Measurements from ENCODE around the gene SHROOM1.

Gene SHROOM1

DNA sequence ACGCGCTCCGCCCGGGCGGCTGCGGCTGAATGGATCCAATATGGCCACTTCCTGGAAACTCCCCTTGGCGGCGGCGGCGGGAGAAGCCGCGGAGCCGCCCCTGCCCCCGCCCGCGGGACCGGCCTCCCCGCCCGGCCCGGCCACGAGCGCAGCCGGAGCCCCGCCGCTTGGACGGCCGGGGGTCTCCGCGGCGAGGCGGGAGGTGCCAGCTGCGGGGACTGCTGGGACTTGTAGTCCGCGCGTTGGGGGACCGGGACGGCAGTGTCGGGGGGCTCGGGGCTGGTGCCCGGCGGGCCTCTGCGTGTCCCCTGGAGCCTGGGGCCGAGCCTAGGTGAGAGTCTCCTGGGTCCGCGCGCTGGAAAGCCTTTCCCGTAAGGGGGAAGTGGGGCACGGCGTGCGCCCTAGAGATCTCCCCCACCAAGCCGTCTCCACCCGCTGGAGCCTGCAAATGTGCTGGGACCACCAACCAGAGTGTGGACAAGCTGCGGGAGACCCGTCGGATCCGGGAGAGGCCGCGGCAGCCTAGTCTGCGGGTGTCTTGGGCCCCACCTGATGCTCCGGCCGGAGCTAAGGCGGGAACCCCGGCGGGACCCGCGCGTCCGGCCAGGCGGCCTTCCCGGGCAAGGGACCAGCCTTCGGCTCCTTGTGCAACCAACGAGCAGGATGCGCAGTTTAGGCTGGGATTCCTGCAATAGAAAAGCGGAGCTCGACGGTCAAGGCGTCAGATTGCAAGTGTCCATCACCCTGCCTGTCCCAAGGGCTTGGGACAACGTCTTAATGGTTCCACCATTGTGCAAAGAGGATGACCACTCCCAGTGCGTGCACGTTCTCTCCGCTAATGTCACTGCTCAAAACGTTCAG lies 53.0 kb downstream of the SHROOM1 start, which contains the start of gene SEPTIN8:
TSS of gene SEPTIN8 (minus strand) at position 31 of the 861 bp plus-strand sequence. CDS start 102 bp downstream, outside the sequence.
- DNase-seq, result peak; percentile 82

DNA sequence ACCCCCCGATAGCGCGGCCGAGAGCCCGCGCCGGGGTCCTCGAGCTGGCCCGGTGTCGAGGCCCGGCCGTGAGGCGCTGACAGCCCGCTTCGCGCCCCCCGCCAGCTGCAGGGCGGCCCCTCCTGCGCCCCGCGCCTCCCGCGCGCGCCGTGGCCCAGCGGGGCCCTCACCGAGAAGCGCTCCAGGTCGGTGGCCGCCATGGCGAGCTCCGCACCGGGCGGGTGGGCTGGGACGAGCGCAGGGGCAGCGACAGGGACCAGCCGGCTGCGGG lies 53.6 kb downstream of the SHROOM1 start:
- no peak for DNase-seq

DNA sequence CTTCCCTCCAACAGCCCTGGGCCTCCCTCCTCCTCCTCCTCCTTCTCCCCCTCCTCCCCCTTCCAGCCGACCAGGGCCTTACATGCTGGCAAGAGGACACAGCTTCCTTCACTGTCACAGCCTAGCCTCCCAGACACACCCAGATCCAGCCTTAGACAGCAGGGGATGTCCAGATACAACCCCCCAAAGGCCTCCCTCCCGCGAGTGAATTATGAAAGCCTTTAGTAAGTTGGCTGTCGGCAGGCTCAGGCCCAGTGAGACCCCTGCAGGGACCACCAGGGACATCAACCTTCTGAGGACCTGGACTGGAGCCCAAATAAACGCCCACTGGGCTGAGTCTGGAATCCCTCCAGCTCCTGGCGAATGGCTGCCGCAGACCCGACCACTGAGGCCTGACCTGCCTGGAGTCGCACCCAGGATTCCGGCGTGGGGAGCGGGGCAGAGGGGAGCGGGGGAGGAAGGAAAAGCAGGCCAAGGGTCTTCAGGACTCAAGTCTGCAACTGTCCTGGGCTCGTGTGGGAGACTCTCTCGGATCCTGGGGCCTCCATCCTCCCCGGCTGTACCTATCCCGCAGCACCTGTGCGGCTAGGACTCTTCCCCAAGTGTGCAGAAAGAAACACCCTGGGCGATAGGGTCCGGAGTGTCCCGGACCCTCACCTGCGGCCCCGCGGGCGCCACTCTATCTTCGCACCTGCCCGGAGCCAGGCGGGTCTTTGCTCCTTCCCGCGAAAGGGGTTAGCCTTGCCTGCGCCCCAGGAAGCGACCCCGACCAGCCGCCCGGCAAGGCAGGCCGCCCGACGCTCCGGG lies 54.1 kb downstream of the SHROOM1 start:
- DNase-seq, result peak; percentile 69

DNA sequence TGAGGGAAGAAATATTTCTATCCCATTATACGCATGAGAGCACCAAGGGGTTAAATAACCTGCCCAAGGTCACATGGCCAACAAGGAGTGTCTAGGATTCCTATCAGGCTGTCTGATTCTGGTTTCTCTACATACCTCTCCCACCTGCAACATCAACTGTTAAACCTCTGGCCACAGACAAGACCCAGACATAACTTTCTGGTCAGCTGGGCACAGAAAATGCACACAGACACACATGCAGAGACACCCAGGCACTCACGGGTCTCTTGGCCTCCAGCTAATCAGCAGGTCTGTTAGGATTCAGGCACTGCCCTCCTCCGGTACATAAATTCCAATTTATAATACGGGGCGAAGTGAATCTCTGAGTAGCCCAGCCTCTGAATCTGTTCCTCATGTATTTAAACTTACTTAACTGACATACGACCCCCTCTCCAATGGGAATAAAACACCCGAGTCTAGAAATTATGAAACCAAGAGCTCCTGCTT lies 54.9 kb downstream of the SHROOM1 start:
- peak; percentile 33 for DNase-seq

DNA sequence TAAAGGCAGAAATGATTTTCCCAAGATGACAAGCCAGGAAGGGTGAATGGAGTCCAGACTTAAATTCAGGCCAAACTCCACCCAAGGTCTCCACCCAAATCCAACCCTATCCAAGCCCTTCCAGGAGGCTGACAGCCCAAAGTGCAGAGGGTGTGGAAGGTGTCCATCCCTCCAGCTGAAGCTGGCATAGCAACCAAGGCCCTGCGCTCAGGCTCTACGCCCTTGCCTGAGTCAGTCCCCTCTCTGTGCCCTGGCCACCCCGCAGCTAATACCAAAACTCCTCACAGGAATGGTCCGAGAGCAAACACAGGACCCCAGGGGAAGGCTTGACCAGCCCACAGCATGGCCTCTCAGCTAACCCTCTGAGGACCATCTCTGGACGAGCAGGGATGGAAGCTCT lies 55.6 kb downstream of the SHROOM1 start:
- DNase-seq, result no peak

DNA sequence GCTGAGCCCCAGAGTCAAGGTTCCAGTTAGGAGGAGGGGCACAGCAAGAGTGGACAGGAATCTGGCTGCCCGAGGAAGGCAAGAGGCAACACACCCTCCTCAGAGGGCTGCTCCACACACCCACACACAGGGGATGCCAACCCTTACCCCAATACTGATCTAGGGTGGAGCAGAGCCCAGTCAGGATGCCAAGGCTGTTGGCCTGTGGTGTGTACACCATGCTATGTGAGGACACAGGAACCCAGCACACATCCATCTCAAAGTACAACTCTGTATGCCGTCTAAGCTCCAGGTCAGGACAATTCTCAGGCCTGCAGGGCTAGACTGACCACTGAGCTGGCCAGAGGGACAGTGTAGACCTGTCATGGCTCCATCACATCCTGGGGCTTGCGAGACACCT lies 56.0 kb downstream of the SHROOM1 start:
- no peak for DNase-seq

DNA sequence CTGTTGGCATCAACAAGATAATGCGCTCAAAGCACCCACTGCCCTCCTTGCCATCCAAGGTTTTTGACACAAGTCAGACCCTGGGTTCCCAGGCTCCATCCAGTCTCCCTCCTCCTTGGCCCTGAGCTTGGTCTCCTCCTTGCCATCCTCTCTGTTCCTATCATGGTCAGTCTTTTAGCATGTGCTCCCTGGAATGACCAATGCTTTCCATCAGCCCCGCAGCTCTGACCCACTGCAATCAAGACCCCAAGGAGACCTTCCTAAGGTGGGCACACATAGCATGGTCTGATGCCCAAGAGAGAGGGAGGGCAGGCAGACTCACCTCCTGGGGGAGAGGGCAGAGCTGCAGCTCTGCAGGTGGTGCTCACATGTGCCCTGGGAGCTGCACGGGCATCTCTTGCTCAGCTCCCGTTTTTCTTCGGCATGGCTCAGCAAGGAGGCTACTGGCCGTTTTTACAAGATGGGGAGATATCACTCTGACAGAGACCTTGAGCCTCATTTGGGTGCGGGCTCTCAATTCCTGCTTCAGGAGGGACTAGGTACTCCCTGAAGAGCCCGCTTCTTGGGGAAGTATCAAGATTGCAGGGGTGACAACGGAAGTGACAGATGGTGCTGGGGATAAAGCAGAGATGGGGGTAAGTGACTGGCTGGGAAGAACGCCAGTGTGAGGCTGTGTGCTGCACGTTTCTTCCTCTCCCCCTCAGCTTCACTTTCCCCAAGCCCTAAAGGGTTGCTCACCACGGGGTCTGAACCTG lies 56.7 kb downstream of the SHROOM1 start:
- DNase-seq, result no peak

DNA sequence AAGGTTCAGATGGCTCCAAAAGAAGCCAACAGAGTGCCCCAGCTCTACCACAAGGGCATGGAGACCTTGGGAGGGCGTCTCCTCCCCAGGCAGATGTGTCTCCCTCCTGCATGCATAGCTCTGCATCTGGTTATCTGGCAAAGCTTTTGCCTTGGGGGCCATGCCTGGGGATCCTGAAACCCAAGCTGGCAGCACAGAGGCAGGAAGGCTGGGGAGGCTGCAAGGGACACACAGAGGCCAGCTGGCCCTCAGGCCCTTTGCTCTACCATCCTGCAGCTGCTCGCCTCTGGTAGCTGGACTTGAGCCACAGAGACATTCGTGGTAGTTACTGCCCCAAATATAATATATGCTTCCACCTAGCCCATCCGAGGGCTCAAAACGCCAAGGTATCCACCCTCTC lies 57.3 kb downstream of the SHROOM1 start:
- DNase-seq, result no peak

DNA sequence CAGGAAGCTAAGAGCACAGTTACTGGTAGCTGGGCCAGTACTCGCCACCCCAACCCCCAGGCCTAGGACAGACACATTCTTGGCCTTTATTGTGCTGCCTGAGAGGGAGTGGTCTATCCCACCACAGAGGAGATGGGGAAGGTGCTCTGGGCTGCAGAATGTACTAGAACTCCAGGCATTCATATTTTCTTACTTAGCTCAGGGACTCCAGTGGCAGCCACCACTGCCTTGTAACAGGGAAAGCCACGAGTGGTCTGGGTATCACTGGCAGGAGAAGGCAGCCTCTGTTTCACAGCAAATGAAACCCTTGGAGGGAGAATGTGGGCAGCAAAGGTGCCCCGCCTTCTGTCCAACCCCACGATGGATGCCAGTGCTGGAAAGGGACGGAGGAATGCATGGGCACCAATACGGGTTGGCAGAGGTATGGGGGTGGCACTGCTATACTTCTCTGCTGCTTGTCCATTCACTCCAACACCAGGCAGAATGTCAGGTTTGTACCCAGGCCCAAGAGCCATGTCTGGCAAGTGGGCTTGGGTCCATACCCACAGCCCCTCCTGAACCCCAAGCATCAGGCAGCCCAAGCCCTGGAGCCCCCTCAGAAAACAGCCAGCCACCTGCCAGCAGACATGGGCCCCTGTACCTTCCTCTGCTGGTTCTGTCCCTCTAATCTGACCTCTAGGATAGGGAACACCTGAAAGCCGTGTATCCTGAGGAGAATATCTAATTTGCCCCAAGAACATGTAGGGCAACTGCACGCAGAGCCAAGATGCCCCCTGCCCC lies 58.0 kb downstream of the SHROOM1 start:
- no peak for DNase-seq
